Neural cell (in vitro differentiated cells): ENCODE measurements around the gene IL20RB. TPM values are rescaled to one million over a fixed set of nuclear protein-coding genes. Genes with fewer than 3 reads are reported as not detected.

Experiments
- H2AFZ ChIP-seq: fragments of 200-600, 300-800 bp; sonication (generic), shearing (Covaris generic); 2 replicates; pipeline ENCODE4 v1.6.0; 2014; ENCODE audit warnings: low read depth, mild to moderate bottlenecking, antibody characterized with exemption, low read length, moderate library complexity
- H3F3A ChIP-seq: fragments of 200-600 bp; shearing (Covaris generic); 2 replicates; pipeline ENCODE4 v1.6.1; 2016; ENCODE audit warnings: mild to moderate bottlenecking, moderate library complexity, mixed read lengths, antibody characterized with exemption, low read length; ENCODE audit not compliant: insufficient read depth, poor library complexity, severe bottlenecking
- H3K27ac ChIP-seq: fragments of 200-600, 300-800 bp; sonication (generic), shearing (Covaris generic); 2 replicates; pipeline ENCODE4 v1.5.1; 2014; ENCODE audit warnings: mild to moderate bottlenecking, low read length, moderate library complexity
- H3K27me3 ChIP-seq: fragments of 300-800, 200-600 bp; sonication (generic), shearing (Covaris generic); 2 replicates; pipeline ENCODE4 v1.6.0; 2014; ENCODE audit warnings: mild to moderate bottlenecking, low read depth, low read length, moderate library complexity; ENCODE audit not compliant: insufficient read depth
- H3K36me3 ChIP-seq: fragments of 300-800, 200-600 bp; sonication (generic), shearing (Covaris generic); 2 replicates; pipeline ENCODE4 v1.5.1; 2014; ENCODE audit warnings: mild to moderate bottlenecking, antibody characterized with exemption, low read length, moderate library complexity; ENCODE audit not compliant: insufficient read depth
- H3K4me2 ChIP-seq: fragments of 300-800, 200-600 bp; sonication (generic), shearing (Covaris generic); 2 replicates; pipeline ENCODE4 v1.6.0; 2014; ENCODE audit warnings: mild to moderate bottlenecking, low read length
- H3K4me3 ChIP-seq: fragments of 300-800, 200-600 bp; sonication (generic), shearing (Covaris generic); 2 replicates; pipeline ENCODE4 v1.5.1; 2014; ENCODE audit warnings: mild to moderate bottlenecking, low read length, moderate library complexity
- H3K79me2 ChIP-seq: fragments of 200-600 bp; shearing (Covaris generic); replicated peaks from 2 replicates; pipeline ENCODE4 v1.6.0; 2014; ENCODE audit warnings: mild to moderate bottlenecking, low read length, moderate library complexity; ENCODE audit not compliant: insufficient read depth
- H3K9ac ChIP-seq: fragments of 300-800, 200-600 bp; sonication (generic), shearing (Covaris generic); 2 replicates; pipeline ENCODE4 v1.6.1; 2016; ENCODE audit warnings: mild to moderate bottlenecking, low read length, mixed read lengths
- H3K9me2 ChIP-seq: fragments of 200-600 bp; shearing (Covaris generic); 2 replicates; pipeline ENCODE4 v1.6.1; 2016; ENCODE audit warnings: mild to moderate bottlenecking, low read length, mixed read lengths; ENCODE audit not compliant: insufficient read depth
- H3K9me3 ChIP-seq: fragments of 200-600, 300-800 bp; sonication (generic), shearing (Covaris generic); 2 replicates; pipeline ENCODE4 v1.6.1; 2016; ENCODE audit warnings: mild to moderate bottlenecking, mixed run types, low read length, moderate library complexity, mixed read lengths
- H4K20me1 ChIP-seq: fragments of 200-600 bp; shearing (Covaris generic); 2 replicates; pipeline ENCODE4 v1.6.1; 2016; ENCODE audit warnings: mild to moderate bottlenecking, mixed run types; ENCODE audit not compliant: insufficient read depth
- EP300 ChIP-seq: fragments of 450-650 bp; conservative IDR thresholded peaks from 2 replicates; pipeline ENCODE4 v1.6.1; 2014; ENCODE audit warnings: antibody characterized with exemption, mild to moderate bottlenecking, moderate library complexity; ENCODE audit not compliant: poor library complexity, severe bottlenecking
- EZH2 ChIP-seq: fragments of 200-600, 300-800 bp; shearing (Covaris generic), sonication (generic); IDR thresholded peaks from 2 replicates; pipeline ENCODE4 v1.6.1; 2014; ENCODE audit warnings: antibody characterized with exemption, low read length, borderline replicate concordance, mild to moderate bottlenecking; ENCODE audit not compliant: insufficient read depth, poor library complexity, severe bottlenecking
- MXI1 ChIP-seq: fragments of 450-650 bp; conservative IDR thresholded peaks from 2 replicates; pipeline ENCODE4 v1.6.1; 2014; ENCODE audit warnings: antibody characterized with exemption, mild to moderate bottlenecking; ENCODE audit not compliant: poor library complexity, severe bottlenecking
- POLR2AphosphoS5 ChIP-seq: IDR thresholded peaks from 2 replicates; pipeline ENCODE4 v1.6.1; 2012
- RAD21 ChIP-seq: fragments of 450-650 bp; conservative IDR thresholded peaks from 2 replicates; pipeline ENCODE4 v1.6.1; 2014; ENCODE audit warnings: antibody characterized with exemption, mild to moderate bottlenecking, moderate library complexity
- SMC3 ChIP-seq: fragments of 450-650 bp; conservative IDR thresholded peaks from 2 replicates; pipeline ENCODE4 v1.6.1; 2014; ENCODE audit warnings: antibody characterized with exemption, mild to moderate bottlenecking, moderate library complexity; ENCODE audit not compliant: poor library complexity
- TAF1 ChIP-seq: IDR thresholded peaks from 2 replicates; pipeline ENCODE4 v1.6.1; 2012; ENCODE audit warnings: low read depth
- polyA plus RNA-seq: library from polyadenylated mRNA; depleted of rRNA; stranded (reverse); fragments of >200 nt; gene quantifications from 2 replicates; pipeline ENCODE4 v1.2.3, GENCODE V29; 2014
- TF ChIP-seq, protein P1 (sequence below): fragments of 450-650 bp; IDR thresholded peaks from 2 replicates; pipeline ENCODE4 v1.5.1; 2014; ENCODE audit warnings: antibody characterized with exemption, mild to moderate bottlenecking, moderate library complexity; ENCODE audit not compliant: poor library complexity, severe bottlenecking
- TF ChIP-seq, protein P2 (sequence below): IDR thresholded peaks from 2 replicates; pipeline ENCODE4 v1.6.1; 2012; ENCODE audit warnings: borderline replicate concordance

IL20RB gene
- polyA plus RNA-seq, 1 donor from 2014 or later, result 3.0 TPM

DNA sequence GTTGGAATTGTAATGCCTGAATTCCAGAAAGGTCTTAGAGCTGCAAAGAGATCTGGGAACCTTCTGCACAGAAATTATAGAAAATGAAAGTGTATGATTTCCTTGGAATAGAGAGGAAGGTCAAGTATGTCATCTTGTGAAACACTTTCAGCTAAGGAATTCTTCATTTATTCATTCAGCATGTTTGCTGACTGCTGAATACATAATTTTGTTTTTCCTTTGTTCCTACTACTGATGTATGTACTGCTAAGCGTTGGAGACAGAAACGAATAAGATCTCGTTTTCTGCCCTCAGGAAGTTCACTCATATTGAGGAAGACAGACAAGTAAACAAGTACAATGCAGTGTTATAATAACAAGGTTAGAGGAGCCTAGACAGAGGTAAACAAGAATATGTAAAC, 14.3 kb upstream of the IL20RB start:
- TF ChIP-seq, protein P1, sequence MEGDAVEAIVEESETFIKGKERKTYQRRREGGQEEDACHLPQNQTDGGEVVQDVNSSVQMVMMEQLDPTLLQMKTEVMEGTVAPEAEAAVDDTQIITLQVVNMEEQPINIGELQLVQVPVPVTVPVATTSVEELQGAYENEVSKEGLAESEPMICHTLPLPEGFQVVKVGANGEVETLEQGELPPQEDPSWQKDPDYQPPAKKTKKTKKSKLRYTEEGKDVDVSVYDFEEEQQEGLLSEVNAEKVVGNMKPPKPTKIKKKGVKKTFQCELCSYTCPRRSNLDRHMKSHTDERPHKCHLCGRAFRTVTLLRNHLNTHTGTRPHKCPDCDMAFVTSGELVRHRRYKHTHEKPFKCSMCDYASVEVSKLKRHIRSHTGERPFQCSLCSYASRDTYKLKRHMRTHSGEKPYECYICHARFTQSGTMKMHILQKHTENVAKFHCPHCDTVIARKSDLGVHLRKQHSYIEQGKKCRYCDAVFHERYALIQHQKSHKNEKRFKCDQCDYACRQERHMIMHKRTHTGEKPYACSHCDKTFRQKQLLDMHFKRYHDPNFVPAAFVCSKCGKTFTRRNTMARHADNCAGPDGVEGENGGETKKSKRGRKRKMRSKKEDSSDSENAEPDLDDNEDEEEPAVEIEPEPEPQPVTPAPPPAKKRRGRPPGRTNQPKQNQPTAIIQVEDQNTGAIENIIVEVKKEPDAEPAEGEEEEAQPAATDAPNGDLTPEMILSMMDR, result no peak
- TF ChIP-seq TAF1 (no peak), POLR2AphosphoS5 (no peak), EP300 (no peak), MXI1 (no peak), EZH2 (no peak), RAD21 (no peak), SMC3 (no peak)
- TF ChIP-seq, protein P2, sequence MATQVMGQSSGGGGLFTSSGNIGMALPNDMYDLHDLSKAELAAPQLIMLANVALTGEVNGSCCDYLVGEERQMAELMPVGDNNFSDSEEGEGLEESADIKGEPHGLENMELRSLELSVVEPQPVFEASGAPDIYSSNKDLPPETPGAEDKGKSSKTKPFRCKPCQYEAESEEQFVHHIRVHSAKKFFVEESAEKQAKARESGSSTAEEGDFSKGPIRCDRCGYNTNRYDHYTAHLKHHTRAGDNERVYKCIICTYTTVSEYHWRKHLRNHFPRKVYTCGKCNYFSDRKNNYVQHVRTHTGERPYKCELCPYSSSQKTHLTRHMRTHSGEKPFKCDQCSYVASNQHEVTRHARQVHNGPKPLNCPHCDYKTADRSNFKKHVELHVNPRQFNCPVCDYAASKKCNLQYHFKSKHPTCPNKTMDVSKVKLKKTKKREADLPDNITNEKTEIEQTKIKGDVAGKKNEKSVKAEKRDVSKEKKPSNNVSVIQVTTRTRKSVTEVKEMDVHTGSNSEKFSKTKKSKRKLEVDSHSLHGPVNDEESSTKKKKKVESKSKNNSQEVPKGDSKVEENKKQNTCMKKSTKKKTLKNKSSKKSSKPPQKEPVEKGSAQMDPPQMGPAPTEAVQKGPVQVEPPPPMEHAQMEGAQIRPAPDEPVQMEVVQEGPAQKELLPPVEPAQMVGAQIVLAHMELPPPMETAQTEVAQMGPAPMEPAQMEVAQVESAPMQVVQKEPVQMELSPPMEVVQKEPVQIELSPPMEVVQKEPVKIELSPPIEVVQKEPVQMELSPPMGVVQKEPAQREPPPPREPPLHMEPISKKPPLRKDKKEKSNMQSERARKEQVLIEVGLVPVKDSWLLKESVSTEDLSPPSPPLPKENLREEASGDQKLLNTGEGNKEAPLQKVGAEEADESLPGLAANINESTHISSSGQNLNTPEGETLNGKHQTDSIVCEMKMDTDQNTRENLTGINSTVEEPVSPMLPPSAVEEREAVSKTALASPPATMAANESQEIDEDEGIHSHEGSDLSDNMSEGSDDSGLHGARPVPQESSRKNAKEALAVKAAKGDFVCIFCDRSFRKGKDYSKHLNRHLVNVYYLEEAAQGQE, result no peak
- H4K20me1 ChIP-seq, result no peaks in the 10 kb centered on the region
- H3K4me3 ChIP-seq, result no peak overlapping the region
- no peak overlapping the region for H3K27ac ChIP-seq
- H3K4me2 ChIP-seq, result no peak overlapping the region
- peaks cover 5% of the 10 kb centered on the region for H3K36me3 ChIP-seq
- no peaks in the 10 kb centered on the region for H3K27me3 ChIP-seq
- no peaks in the 10 kb centered on the region for H3K9me3 ChIP-seq
- H3K9me2 ChIP-seq, result no peaks in the 10 kb centered on the region
- H2AFZ ChIP-seq, result no peak overlapping the region
- H3K79me2 ChIP-seq, result peaks cover 4% of the 10 kb centered on the region
- no peak overlapping the region for H3K9ac ChIP-seq
- H3F3A ChIP-seq, result no peaks in the 10 kb centered on the region

DNA sequence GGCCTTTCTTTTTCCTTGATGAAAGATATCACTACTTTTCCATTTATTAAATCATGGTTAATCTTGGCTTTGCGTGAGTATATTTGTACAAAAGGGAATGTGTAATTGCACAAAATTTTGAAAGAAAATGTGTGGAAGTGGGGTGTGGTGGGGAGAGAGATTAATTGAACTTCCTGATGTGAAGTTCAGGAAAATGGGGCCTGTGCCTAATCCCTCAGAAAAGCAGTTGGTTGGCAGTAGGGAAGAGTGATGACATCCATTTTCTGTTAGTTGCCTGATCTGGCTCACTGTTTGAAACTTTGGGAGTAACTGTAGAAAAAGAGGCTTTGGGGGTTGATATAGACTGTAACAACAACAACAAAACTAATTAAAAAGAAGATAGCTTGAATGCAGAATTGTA, 10.8 kb upstream of the IL20RB start:
- H4K20me1 ChIP-seq, result no peaks in the 10 kb centered on the region
- no peaks in the 10 kb centered on the region for H3K9me2 ChIP-seq
- H3K27me3 ChIP-seq, result no peaks in the 10 kb centered on the region
- no peak overlapping the region for H3K4me2 ChIP-seq
- no peak overlapping the region for H3K9ac ChIP-seq
- H2AFZ ChIP-seq, result no peak overlapping the region
- no peaks in the 10 kb centered on the region for H3F3A ChIP-seq
- peaks cover 5% of the 10 kb centered on the region for H3K36me3 ChIP-seq
- H3K79me2 ChIP-seq, result no peaks in the 10 kb centered on the region
- no peak overlapping the region for H3K27ac ChIP-seq
- TF ChIP-seq SMC3, result no peak
- TF ChIP-seq POLR2AphosphoS5, result no peak
- TF ChIP-seq, protein P1, result no peak
- TF ChIP-seq, protein P2, result no peak
- TF ChIP-seq EZH2, result no peak
- TF ChIP-seq TAF1, result no peak
- no peak for TF ChIP-seq RAD21
- no peak for TF ChIP-seq MXI1
- TF ChIP-seq EP300, result no peak
- H3K4me3 ChIP-seq, result no peak overlapping the region
- H3K9me3 ChIP-seq, result no peaks in the 10 kb centered on the region
